Natural killer cell (primary cell): ENCODE data around the gene RNF13. TPM values are rescaled to one million over a fixed set of nuclear protein-coding genes. Genes with fewer than 3 reads are reported as not detected.

Source experiments
- ATAC-seq, 3 donors: fragments of 150-1000 bp in 2 of 3; fragments of 200-7000 bp in 1 of 3; cut with Tn5 transposase; 1 replicate in 1 of 3; 2 replicates in 2 of 3; pipeline ENCODE4 v1.10.0; 2021; ENCODE audit warnings: mild to moderate bottlenecking in 2 of 3, moderate library complexity in 2 of 3
- DNase-seq, 2 donors: peaks; one replicate each; pipeline versions ENCODE4 v3.0.0 to v3.0.0-alpha.2; 2013 to 2021; ENCODE audit warnings: mixed read lengths in 1 of 2
- H3K27ac ChIP-seq: one replicate; pipeline ENCODE4 v1.5.1; 2013; ENCODE audit warnings: mild to moderate bottlenecking, low read length
- H3K27me3 ChIP-seq: one replicate; pipeline ENCODE4 v1.6.1; 2013; ENCODE audit warnings: low read length; ENCODE audit not compliant: control insufficient read depth, insufficient read depth
- H3K36me3 ChIP-seq: one replicate; pipeline ENCODE4 v1.6.1; 2013; ENCODE audit warnings: low read length; ENCODE audit not compliant: control insufficient read depth, insufficient read depth
- H3K4me1 ChIP-seq: one replicate; pipeline ENCODE4 v1.6.1; 2013; ENCODE audit warnings: low read length; ENCODE audit not compliant: control insufficient read depth, insufficient read depth
- H3K4me3 ChIP-seq: one replicate; pipeline ENCODE4 v1.5.1; 2013; ENCODE audit warnings: low read length
- H3K9me3 ChIP-seq: one replicate; pipeline ENCODE4 v1.6.1; 2013; ENCODE audit warnings: low read length; ENCODE audit not compliant: control insufficient read depth, insufficient read depth
- H3K27ac Mint-ChIP-seq, 2 donors: one replicate each; pipeline ENCODE4 v1.8.0; 2022; ENCODE audit warnings: mild to moderate bottlenecking in 2 of 2, mixed read lengths in 2 of 2, moderate library complexity in 1 of 2
- H3K27me3 Mint-ChIP-seq, 2 donors: one replicate each; pipeline ENCODE4 v1.8.0; 2022; ENCODE audit warnings: low read depth in 2 of 2, mixed read lengths in 2 of 2
- H3K36me3 Mint-ChIP-seq: one replicate; pipeline ENCODE4 v1.8.0; 2022; ENCODE audit warnings: mixed read lengths
- H3K4me1 Mint-ChIP-seq, 2 donors: one replicate each; pipeline ENCODE4 v1.8.0; 2022; ENCODE audit warnings: mixed read lengths in 2 of 2
- H3K4me3 Mint-ChIP-seq: one replicate; pipeline ENCODE4 v1.8.0; 2022; ENCODE audit warnings: mild to moderate bottlenecking, moderate library complexity, mixed read lengths
- H3K9me3 Mint-ChIP-seq, 2 donors: one replicate each; pipeline ENCODE4 v1.8.0; 2022; ENCODE audit warnings: mixed read lengths in 2 of 2
- WGBS: methylation state at CpG from one replicate; pipeline ENCODE4 v1.1.7; 2013; ENCODE audit warnings: missing lambda C conversion rate; ENCODE audit not compliant: insufficient coverage; 5-methylcytosine and 5-hydroxymethylcytosine counted together
- intact Hi-C: fragments of 100-400 bp; cut with micrococcal nuclease; formaldehyde crosslinking; loops from one replicate; pipeline ENCODE4 v1.14.2; 2022
- total RNA-seq, 4 donors: library from RNA; stranded (reverse); fragments of 120-200 nt in 1 of 4; gene quantifications; one replicate each; pipeline versions ENCODE4 v1.2.3 to v1.2.4, GENCODE V29; 2013 to 2022
- TF ChIP-seq, protein P1 (sequence below): fragments of 200-600 bp; IDR thresholded peaks from one replicate; pipeline ENCODE4 v1.8.0; 2022; ENCODE audit warnings: antibody characterized with exemption

RNF13 gene
- total RNA-seq, 3 donors from 2014 or later (not counting 1 experiment from before 2014, with no cell fraction given): 57.4 to 69.7 (median 66.6) TPM

- peaks cover 11% of the 10 kb centered on the region for H3K36me3 ChIP-seq
- 83% methylated on average over 2 of the region's 5 CpGs for WGBS
- H3K9me3 ChIP-seq: no peaks in the 10 kb centered on the region
- H3K27ac ChIP-seq: no peak overlapping the region
- no peaks in the 10 kb centered on the region for H3K4me1 Mint-ChIP-seq
- no peaks in the 10 kb centered on the region for H3K27me3 Mint-ChIP-seq
- TF ChIP-seq, protein P1, sequence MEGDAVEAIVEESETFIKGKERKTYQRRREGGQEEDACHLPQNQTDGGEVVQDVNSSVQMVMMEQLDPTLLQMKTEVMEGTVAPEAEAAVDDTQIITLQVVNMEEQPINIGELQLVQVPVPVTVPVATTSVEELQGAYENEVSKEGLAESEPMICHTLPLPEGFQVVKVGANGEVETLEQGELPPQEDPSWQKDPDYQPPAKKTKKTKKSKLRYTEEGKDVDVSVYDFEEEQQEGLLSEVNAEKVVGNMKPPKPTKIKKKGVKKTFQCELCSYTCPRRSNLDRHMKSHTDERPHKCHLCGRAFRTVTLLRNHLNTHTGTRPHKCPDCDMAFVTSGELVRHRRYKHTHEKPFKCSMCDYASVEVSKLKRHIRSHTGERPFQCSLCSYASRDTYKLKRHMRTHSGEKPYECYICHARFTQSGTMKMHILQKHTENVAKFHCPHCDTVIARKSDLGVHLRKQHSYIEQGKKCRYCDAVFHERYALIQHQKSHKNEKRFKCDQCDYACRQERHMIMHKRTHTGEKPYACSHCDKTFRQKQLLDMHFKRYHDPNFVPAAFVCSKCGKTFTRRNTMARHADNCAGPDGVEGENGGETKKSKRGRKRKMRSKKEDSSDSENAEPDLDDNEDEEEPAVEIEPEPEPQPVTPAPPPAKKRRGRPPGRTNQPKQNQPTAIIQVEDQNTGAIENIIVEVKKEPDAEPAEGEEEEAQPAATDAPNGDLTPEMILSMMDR: no peak
- H3K27me3 ChIP-seq: no peaks in the 10 kb centered on the region
- H3K36me3 Mint-ChIP-seq: no peaks in the 10 kb centered on the region
- no peak for DNase-seq
- H3K4me3 ChIP-seq: no peak overlapping the region
- H3K27ac Mint-ChIP-seq: no peak overlapping the region
- H3K9me3 Mint-ChIP-seq: no peaks in the 10 kb centered on the region
- intact Hi-C loops: no loop called here
- no peak for ATAC-seq
- no peaks in the 10 kb centered on the region for H3K4me1 ChIP-seq
- no peak overlapping the region for H3K4me3 Mint-ChIP-seq
These were observed 104.2 kb downstream of the RNF13 start for GRCh38 chr3:149917124-149917667.

DNA sequence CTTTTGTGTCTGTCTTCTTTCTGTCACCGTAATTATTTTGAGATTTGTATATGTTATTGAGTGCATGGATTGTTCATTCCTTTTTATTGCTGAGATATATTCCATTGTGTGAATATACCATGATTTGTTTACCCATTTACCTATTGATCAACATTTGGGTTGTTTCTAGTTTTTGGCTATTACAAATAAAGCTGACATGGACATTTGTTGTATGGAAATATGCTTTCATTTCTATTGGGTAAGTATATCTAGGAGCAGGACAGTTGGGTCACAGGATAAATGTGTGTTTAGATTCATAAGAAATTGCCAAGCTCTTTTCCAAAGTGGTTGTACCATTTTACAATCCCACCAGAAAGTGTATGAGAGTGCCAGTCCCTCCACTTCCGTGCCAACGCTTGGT, 106.5 kb downstream of the RNF13 start:
- Histone ChIP-seq H3K36me3 (peaks cover 11% of the 10 kb centered on the region), H3K4me1 (no peaks in the 10 kb centered on the region), H3K9me3 (no peaks in the 10 kb centered on the region), H3K27ac (no peak overlapping the region), H3K4me3 (no peak overlapping the region), H3K27me3 (no peaks in the 10 kb centered on the region)
- Mint-ChIP-seq H3K27ac (no peak overlapping the region), H3K4me1 (no peaks in the 10 kb centered on the region), H3K4me3 (no peak overlapping the region), H3K9me3 (no peaks in the 10 kb centered on the region), H3K36me3 (no peaks in the 10 kb centered on the region), H3K27me3 (no peaks in the 10 kb centered on the region)
- whole genome bisulfite sequencing: no CpG with 5 or more reads among the region's 3 CpGs
- no peak for DNase-seq
- ATAC-seq: no peak
- TF ChIP-seq, protein P1: no peak
- intact Hi-C loops: no loop called here

DNA sequence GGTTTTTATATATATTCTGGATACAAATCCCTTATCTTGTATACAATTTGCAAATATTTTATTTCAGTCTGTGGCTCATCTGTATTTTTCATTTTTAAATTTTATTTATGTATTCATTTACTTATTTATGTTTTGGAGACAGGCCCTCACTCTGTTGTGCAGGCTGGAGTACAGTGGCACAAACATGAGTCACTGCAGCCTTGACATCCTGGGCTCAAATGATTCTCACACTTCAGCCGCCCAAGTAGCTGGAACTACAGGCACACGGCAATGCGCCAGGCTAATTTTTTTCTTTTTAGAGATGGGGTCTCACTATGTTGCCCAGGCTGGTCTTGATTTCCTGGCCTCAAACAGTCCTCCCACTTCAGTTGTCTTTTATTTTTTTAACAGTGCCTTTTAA, 107.1 kb downstream of the RNF13 start:
- DNase-seq (no peak), ATAC-seq (no peak)
- Mint-ChIP-seq H3K9me3 (no peaks in the 10 kb centered on the region), H3K27ac (no peak overlapping the region), H3K4me3 (no peak overlapping the region), H3K27me3 (no peaks in the 10 kb centered on the region), H3K4me1 (no peaks in the 10 kb centered on the region), H3K36me3 (no peaks in the 10 kb centered on the region)
- intact Hi-C loops: no loop called here
- H3K9me3 ChIP-seq: no peaks in the 10 kb centered on the region
- H3K4me1 ChIP-seq: no peaks in the 10 kb centered on the region
- TF ChIP-seq, protein P1: no peak
- WGBS: 95% methylated on average over 3 of the region's 3 CpGs
- H3K4me3 ChIP-seq: no peak overlapping the region
- H3K27me3 ChIP-seq: no peaks in the 10 kb centered on the region
- H3K36me3 ChIP-seq: peaks cover 11% of the 10 kb centered on the region
- no peak overlapping the region for H3K27ac ChIP-seq

GRCh38 chr3:149933008-149933407, 120.0 kb downstream of the RNF13 start:
- no peaks in the 10 kb centered on the region for H3K36me3 Mint-ChIP-seq

More at GRCh38 chr3:149933008-149933407, 120.0 kb downstream of the RNF13 start:
- Histone ChIP-seq H3K27me3 (no peaks in the 10 kb centered on the region), H3K27ac (no peak overlapping the region), H3K4me3 (no peak overlapping the region), H3K36me3 (peaks cover 2% of the 10 kb centered on the region), H3K4me1 (no peaks in the 10 kb centered on the region), H3K9me3 (no peaks in the 10 kb centered on the region)
- peaks cover 33 to 45% of the 10 kb centered on the region in 2 donors for H3K4me1 Mint-ChIP-seq
- no peaks in the 10 kb centered on the region for H3K9me3 Mint-ChIP-seq
- TF ChIP-seq, protein P1: no peak
- H3K27me3 Mint-ChIP-seq: no peaks in the 10 kb centered on the region
- no peak for DNase-seq
- no peak overlapping the region for H3K4me3 Mint-ChIP-seq
- no CpG with 5 or more reads among the region's 1 CpG for WGBS
- H3K27ac Mint-ChIP-seq: no peak overlapping the region
- no peak for ATAC-seq
- intact Hi-C loops: no loop called here
